SK-N-MC (cell line): ENCODE results near the gene TES.

Source experiments
- DNase-seq: peaks from one replicate; pipeline ENCODE4 v3.0.0-alpha.2; 2011; ENCODE audit warnings: low read depth, low spot score
- H3K27ac ChIP-seq: fragments of 200-600 bp; sonication (generic); 2 replicates; pipeline ENCODE4 v1.5.1; 2016; ENCODE audit warnings: mixed run types
- H3K36me3 ChIP-seq: fragments of 200-600 bp; sonication (generic); 2 replicates; pipeline ENCODE4 v1.6.1; 2017; ENCODE audit warnings: antibody characterized with exemption, low read length, mixed read lengths; ENCODE audit not compliant: insufficient read depth
- H3K4me3 ChIP-seq: fragments of 200-600 bp; sonication (generic); 2 replicates; pipeline ENCODE4 v1.5.1; 2016
- H3K9ac ChIP-seq: fragments of 200-600 bp; sonication (generic); 2 replicates; pipeline ENCODE4 v1.8.0; 2017; ENCODE audit warnings: mixed run types, mixed read lengths; ENCODE audit not compliant: insufficient read length
- H3K9me3 ChIP-seq: fragments of 200-600 bp; sonication (generic); 2 replicates; pipeline ENCODE4 v1.6.1; 2017; ENCODE audit warnings: low read depth, mild to moderate bottlenecking, antibody characterized with exemption, low read length, moderate library complexity, mixed read lengths
- EZH2 ChIP-seq: fragments of 200-600 bp; sonication (generic); IDR thresholded peaks from one replicate; pipeline ENCODE4 v1.6.1; 2017; ENCODE audit warnings: antibody characterized with exemption
- FOXP2 ChIP-seq: optimal IDR thresholded peaks from 2 replicates; pipeline ENCODE3; 2011; ENCODE audit warnings: mild to moderate bottlenecking, moderate library complexity; ENCODE audit not compliant: insufficient read depth; ENCODE audit errors: extremely low read length, control extremely low read depth
- POLR2AphosphoS5 ChIP-seq: IDR thresholded peaks from 2 replicates; pipeline ENCODE4 v1.6.1; 2012; ENCODE audit warnings: mild to moderate bottlenecking, low read depth, low read length, borderline replicate concordance

The TES gene

DNA sequence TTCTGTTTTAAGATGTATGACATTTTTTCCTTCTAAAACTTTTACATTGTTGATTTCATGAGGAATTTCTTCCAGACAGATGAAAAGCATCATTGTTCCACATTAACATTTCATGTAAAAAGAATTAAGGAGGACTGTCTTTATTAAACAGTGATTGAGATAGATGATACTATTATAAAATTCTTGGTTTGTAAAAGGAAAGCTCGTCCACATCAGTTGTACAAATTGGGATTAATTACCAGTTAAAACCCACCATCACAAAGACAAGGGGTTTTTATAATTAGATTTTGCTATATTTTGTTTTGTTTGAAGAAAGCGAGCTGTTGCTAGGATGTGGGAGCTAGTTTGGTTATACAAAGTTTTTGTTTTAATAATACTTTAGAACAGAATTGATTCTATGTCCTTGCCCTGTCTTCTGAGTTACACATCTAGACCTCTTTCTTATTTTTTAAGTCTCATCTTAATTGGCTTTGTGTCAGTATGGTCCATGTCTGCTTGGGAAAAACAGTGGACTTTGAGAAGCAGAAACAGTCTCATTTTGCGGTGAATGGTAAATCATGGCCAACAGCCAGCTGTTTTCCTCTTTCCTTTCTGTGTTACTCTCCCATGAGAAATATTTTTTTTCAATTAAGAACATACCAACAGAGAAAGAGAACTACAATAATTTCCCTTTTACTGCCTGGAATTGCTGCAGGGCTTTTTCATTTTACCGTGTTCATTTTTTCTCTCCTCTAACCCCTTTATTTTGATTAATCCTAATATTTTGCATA is 3.2 kb downstream of the TES start:
- no peak for DNase-seq
- peak overlapping the region; percentile 73 for H3K27ac ChIP-seq
- TF ChIP-seq POLR2AphosphoS5, result no peak
- no peak for TF ChIP-seq FOXP2
- TF ChIP-seq EZH2, result no peak
- H3K9me3 ChIP-seq, result no peaks in the 10 kb centered on the region
- peak overlapping the region; percentile 90 for H3K4me3 ChIP-seq
- no peaks in the 10 kb centered on the region for H3K36me3 ChIP-seq
- peak overlapping the region; percentile 17 for H3K9ac ChIP-seq

DNA sequence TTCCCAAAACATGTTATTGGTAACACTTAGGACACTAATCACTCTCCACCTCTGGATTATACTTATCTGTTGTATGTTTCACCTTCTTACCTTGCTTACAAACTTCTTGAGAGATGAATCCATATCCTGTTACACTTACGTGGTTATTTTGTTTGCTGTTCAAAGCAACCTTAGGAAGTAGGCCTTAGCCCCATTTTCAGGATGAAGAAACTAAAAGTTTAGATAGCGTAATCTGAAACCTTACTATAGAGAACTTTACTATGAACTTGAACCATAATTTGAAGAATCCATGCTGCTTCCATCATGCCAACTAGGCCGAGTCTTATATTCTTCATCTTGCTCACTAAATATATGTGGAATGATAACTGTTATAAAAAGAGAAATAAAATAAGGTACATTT is 4.6 kb downstream of the TES start:
- no peak overlapping the region for H3K9ac ChIP-seq
- DNase-seq, result no peak
- H3K9me3 ChIP-seq, result no peaks in the 10 kb centered on the region
- H3K36me3 ChIP-seq, result no peaks in the 10 kb centered on the region
- no peak overlapping the region for H3K27ac ChIP-seq
- no peak overlapping the region for H3K4me3 ChIP-seq
- TF ChIP-seq POLR2AphosphoS5, result no peak
- TF ChIP-seq FOXP2, result no peak

DNA sequence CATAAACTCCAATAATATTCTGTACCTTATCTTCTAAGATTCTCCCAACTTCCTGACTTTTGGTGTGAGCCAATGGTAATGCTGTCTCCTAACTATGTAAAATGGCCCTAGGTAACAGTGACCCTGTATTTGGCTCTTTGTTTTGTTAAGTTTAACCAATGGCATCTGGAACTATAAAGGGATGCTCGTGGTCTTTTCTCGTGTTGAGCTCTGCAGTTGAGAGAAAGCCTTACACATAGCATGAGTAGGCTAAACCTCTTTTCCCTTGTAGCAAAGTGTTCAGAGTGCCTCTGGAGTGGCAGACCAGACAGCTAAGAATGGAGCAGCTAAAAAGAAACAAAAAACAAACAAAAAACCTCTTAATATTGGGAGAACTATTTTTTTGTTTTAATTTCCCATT is 5.2 kb downstream of the TES start:
- Histone ChIP-seq H3K27ac (no peak overlapping the region), H3K9ac (no peak overlapping the region), H3K36me3 (no peaks in the 10 kb centered on the region), H3K9me3 (no peaks in the 10 kb centered on the region), H3K4me3 (no peak overlapping the region)
- TF ChIP-seq POLR2AphosphoS5, result no peak
- no peak for TF ChIP-seq EZH2
- TF ChIP-seq FOXP2, result no peak
- DNase-seq, result no peak

- H3K27ac ChIP-seq, result no peak overlapping the region
- TF ChIP-seq POLR2AphosphoS5, result no peak
- TF ChIP-seq FOXP2, result no peak
- no peak for TF ChIP-seq EZH2
Measured at GRCh38 chr7:116216956-116217571, 6.7 kb downstream of the TES start.

DNA sequence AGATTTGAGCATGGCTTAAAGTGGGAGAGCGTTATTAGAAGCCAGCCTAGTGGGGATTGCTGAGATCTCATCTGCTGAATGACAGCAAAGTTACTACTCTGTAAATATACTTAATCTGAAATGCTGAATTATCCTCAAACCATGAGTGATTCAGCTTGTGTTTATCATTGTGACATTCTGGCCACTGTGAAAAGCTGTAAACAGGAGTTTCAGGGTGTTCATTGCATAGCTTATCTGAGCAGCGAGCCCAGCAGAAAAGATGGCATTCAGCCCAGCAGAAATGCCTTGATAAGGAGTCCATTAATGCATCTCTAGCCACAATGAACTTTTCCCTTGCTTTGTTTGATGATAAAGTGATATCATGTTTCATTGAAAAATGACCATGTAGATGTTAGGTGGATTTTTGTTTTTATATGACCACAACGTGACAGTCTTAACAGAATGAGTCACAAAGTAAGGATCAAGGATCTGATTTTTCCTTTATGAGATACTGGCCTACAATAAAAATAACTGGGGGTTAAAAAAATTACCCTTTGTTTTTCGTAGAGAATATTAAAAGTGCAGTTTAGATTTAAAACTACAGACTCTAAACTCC is 7.8 kb downstream of the TES start:
- H3K9ac ChIP-seq, result no peak overlapping the region
- H3K27ac ChIP-seq, result no peak overlapping the region
- TF ChIP-seq FOXP2 (no peak), EZH2 (no peak), POLR2AphosphoS5 (no peak)
- no peak for DNase-seq
- no peak overlapping the region for H3K4me3 ChIP-seq
- no peaks in the 10 kb centered on the region for H3K36me3 ChIP-seq
- no peaks in the 10 kb centered on the region for H3K9me3 ChIP-seq

More at GRCh38 chr7:116216956-116217571, 6.7 kb downstream of the TES start:
- Histone ChIP-seq H3K36me3 (no peaks in the 10 kb centered on the region), H3K4me3 (no peak overlapping the region), H3K9ac (no peak overlapping the region), H3K9me3 (no peaks in the 10 kb centered on the region)
- no peak for DNase-seq

GRCh38 chr7:116218747-116219146 is 8.4 kb downstream of the TES start:
- H3K9ac ChIP-seq, result no peak overlapping the region
- no peak for TF ChIP-seq POLR2AphosphoS5
- TF ChIP-seq EZH2, result no peak
- TF ChIP-seq FOXP2, result no peak
- no peak for DNase-seq
- H3K27ac ChIP-seq, result no peak overlapping the region
- H3K36me3 ChIP-seq, result no peaks in the 10 kb centered on the region
- H3K9me3 ChIP-seq, result no peaks in the 10 kb centered on the region
- no peak overlapping the region for H3K4me3 ChIP-seq

- Histone ChIP-seq H3K9ac (no peak overlapping the region), H3K27ac (no peak overlapping the region)
Measured at GRCh38 chr7:116219288-116219687, 8.9 kb downstream of the TES start.

DNA sequence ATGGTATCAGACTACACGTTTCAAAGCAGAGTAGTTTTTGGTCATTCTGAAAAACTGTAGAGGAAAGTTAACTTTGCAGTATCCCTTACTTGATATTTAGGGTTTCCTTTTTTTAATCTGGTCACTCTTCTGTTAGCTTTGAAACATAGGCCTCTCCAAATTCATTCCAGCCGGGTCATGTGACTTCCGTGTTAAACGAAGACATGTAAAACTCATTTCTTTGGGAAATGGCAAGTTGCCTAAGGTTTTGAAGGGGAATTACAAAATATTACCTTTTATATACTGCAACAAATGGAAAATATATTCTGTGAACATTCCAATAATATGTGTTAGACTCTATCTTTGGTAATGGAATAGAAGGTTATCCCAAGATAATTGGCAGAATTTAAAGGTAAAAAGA is 9.5 kb downstream of the TES start:
- no peak for DNase-seq
- TF ChIP-seq FOXP2, result no peak
- no peak for TF ChIP-seq POLR2AphosphoS5
- TF ChIP-seq EZH2, result no peak
- H3K4me3 ChIP-seq, result no peak overlapping the region
- H3K27ac ChIP-seq, result no peak overlapping the region
- H3K9me3 ChIP-seq, result no peaks in the 10 kb centered on the region
- no peak overlapping the region for H3K9ac ChIP-seq
- no peaks in the 10 kb centered on the region for H3K36me3 ChIP-seq

More at GRCh38 chr7:116219288-116219687, 8.9 kb downstream of the TES start:
- DNase-seq, result no peak
- H3K4me3 ChIP-seq, result no peak overlapping the region
- TF ChIP-seq FOXP2 (no peak), POLR2AphosphoS5 (no peak), EZH2 (no peak)
- no peaks in the 10 kb centered on the region for H3K9me3 ChIP-seq
- H3K36me3 ChIP-seq, result no peaks in the 10 kb centered on the region

DNA sequence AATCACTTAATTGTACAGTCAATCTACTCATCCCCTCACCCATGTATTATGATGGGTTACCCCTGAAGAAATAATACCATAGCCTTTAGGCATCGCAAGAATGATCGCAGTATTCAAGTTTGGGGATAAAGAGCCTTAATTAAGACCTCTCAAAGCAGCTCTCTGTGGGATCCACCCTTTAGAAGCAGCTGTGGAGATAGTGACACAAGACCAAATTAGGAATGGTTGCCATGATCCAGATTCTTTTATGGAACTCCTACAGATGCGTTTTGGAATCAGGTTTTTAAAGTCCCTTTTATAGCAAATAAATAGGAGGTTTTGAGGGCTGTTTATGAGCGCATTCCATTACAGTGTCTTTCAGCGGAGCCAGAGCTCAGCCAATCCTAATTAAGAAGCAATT is 12.2 kb downstream of the TES start:
- Histone ChIP-seq H3K4me3 (peak overlapping the region; percentile 71), H3K9ac (peak overlapping the region; percentile 43), H3K36me3 (no peaks in the 10 kb centered on the region), H3K9me3 (no peaks in the 10 kb centered on the region), H3K27ac (peak overlapping the region; percentile 68)
- TF ChIP-seq EZH2 (no peak), POLR2AphosphoS5 (peak; percentile 13; the same call in 1 of the 2 replicates)
- no peak for DNase-seq
